OCI-M2 (cell line): ENCODE results near the gene TRIM31.

ENCODE experiments used
- DNase-seq: peaks from one replicate; lab custom pipeline; 2025; ENCODE audit not compliant: unreplicated experiment; lab: John Stamatoyannopoulos, UW

Gene TRIM31, protein sequence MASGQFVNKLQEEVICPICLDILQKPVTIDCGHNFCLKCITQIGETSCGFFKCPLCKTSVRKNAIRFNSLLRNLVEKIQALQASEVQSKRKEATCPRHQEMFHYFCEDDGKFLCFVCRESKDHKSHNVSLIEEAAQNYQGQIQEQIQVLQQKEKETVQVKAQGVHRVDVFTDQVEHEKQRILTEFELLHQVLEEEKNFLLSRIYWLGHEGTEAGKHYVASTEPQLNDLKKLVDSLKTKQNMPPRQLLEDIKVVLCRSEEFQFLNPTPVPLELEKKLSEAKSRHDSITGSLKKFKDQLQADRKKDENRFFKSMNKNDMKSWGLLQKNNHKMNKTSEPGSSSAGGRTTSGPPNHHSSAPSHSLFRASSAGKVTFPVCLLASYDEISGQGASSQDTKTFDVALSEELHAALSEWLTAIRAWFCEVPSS

DNA sequence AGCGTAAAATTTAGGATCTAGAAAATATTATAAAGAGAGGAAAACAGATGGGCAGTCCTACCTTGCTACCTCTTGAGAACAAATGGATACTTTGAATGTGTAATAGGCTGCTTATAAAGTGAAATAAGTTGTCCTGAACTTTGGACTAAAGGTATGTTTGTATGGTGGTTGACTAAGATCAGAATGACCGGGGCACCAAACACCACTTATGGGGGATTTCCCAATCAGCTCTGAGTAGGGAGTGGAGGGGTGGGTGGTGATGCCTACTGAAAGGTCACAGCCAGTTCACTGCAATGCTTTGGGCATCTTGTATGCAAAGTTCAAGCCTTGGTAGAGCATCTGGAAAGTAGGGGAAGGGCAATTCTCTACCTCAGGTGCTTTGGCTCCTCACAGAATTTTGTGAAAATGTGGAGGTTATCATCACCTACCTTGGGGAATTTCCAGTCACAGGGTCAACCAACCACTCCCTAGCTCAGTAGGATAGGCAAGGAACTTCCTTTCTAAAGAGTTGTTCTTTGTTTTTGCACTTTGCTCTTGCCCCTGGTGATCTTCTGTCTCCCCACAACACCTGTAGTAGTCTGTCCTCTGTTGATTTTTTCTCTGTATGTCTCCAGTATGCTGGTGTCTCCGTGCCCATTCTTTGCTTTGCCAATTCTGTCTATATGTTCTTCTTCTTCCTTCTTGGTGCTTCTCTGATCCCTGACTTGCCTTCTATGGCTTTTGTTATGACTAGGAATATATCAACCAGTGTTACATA lies at the start of gene TRIM31:
TSS of gene TRIM31 (minus strand) at position 88 of the 757 bp plus-strand sequence. CDS start 285 bp downstream, outside the sequence.
- DNase-seq, result no peak

DNA sequence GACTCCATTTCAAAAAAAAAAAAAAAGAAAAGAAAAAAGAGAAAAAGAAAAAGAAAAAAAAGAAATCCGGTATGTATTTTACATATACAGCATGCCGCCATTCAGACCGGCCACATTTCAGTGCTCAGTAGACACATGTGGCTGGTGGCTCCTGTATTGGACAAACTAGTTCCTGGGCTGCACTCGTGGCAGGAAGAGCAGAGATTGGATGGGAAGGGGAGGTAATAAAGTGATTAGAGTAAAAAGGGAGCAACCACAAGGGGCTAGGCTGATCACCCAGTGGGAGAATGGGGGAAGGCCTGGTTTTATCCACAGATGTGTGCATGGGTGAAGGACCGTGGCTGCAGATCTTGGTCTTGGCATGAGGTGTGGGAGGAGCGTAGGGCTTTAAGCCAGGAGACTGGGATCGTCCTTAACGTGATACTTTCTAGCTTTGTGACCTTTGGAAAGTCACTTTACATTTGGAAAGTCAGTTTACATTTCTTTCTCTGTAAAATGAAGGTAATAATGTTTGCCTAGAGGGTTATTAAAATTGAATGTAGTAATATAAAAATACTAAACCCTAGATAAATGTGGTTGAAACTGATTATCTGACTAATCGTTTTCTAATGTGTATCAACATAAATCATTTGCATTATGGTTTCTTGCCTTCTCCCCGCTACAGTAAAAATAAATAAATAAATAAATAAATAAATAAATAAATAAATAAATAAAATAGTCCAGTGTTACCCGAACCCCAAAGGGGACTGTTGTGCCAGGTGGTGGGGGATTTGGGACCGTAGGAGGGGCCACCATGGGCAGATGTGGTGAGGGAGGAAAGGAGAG lies 49.6 kb upstream of the TRIM31 start:
- no peak for DNase-seq

DNA sequence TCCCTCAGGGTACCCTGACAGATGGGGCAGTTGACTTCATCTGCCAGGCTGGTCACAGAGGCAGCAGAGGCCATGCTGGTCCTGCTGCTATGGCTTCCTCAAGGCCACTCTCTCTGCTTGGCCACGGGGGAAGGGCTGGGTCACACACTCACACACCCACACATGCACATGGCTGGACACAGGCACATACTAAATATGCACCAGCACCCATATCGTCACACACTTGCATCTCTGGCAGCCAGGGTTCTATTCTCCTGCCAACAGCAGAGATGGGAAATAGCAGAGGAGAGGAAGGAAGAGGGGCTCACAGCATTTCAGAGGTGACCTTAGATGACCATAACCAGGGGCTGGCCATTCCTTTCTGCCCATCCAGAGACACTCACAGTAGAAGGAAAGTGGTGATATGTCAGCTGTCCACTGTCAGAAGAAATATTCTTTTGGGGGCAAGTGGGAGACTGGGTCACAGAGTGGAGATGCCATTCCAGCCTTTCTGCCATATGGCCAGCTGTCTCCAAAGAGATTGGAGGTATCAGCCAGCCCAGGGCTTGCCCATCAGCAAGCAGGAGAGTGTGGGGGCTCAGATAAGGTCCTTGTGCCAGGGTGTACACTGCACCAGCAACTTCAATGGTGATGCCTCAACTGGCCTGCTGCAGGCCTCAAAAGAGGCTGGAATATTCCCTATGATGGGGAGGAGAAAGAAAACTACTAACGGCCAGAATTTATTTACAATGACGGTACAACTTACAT lies 48.1 kb upstream of the TRIM31 start, which contains the start of gene TRIM10:
TSS of gene TRIM10 (minus strand) at position 427 of the 747 bp plus-strand sequence. CDS start at position 74, 353 bp downstream.
- DNase-seq, result no peak

DNA sequence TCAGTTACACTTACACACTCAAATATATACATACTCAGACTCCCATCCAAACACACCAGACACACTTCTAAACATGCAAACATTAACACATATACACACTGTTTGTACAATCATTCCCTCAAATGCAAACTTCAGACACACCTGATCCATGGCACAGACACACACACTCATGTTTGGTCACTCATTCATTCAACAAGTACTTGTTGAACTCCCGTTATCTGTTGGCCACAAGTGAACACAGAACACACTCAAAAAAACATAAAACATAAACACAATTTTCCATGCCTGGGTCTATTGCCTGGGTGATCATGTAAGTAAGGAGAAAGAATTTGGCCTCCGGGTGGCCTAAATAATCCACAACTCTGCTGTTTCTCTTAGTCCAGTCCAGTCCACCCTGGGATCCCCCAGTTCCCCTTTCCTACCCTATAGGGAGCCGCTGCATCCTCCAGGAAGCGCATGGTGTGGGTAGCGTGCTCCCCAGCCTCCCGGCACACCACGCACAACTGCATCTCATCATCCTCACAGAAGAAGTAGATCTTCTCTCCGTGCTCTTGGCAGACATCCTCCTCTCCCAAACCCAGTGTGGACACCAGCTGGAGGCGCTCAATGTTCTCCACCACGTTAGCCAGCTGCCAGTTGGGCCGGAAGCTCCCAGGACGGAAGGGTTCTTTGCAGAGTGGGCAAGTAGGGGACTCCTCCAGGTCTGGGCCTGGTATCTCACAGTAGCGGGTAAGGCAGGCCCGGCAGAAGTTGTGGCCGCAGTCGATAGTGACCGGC lies 47.3 kb upstream of the TRIM31 start:
- DNase-seq, result no peak

DNA sequence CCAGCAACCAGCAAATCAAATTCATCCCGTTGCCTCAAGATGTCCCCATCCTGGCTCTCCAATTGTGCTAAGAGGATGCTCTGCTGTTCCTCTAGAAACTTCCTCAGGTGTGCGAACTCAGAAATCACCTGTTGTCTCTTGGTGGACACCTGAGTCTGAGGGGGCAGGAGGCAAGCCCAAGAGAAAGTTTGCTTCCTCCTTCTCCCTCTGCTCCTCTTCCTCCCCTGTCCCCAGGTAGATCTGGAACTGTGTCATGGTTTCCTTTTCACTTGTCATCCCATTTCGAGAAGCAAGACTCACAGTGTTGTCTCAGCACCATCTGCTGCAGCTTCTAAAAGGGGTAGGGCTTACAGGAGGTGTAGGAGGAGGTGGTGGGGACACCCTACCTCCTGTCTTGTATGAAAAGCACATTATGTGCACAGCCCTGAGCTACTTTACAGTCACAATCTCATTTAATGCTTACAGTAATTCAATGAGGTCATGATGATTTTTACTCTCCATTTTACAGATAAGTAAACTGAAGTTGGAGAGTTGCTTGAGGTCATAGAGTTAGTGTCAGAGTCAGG lies 45.7 kb upstream of the TRIM31 start:
- no peak for DNase-seq

DNA sequence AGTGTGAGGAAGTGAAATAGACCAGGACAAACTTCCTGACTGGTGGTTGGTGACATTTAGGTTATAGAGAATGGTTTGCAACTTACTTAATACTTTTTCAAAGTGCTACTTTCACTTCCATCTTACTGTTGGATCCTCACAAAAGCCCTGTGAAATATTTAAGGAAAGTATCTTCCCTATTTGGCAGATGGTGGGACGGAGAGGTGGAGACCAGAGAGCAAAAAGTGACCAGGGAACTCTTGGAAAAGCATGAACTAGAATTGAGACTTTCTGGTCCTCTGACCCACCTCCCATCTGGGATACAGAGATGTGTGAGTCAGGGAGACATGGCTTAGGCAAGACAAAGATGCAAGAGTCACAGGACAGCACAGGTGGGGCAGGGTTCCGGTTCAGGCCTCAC lies 45.1 kb upstream of the TRIM31 start:
- DNase-seq, result no peak

DNA sequence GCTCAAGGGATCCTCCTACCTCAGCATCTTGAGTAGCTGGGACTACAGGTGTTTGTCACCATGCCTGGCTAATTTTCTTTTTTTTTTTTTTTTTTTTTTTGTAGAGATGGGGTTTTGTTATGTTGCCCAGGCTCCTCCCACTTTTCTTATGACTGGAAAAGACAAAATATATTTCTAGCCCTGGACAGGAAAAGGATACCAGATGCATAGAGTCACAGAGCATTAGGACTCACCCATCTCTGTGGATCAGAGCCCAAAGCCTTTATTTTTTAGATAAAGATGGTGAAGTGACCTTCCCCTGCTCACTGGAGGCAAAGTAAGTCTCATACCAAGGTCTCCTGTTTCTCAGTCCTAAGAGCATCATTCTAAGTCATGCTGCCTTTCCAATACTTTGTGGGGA lies 44.7 kb upstream of the TRIM31 start:
- DNase-seq, result no peak

DNA sequence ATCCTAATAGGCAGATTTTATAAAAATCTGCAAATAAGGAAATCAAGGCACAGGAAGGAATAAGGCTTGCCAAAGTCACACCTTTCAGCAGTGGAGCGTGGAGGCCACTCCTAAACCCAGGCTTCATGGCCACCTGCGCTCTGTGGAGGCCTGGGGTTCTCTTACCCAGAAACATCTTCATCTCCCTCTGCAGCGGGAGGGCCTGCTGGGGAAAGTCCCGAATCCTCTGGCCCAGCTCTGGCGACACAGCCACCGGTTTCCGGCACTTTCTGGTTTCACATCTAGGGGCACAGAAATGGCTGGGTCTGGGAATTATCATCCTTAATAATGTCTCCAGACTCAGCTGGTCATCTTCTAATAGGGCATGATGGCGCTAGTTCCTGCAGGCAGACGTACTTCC lies 43.9 kb upstream of the TRIM31 start:
- no peak for DNase-seq

DNA sequence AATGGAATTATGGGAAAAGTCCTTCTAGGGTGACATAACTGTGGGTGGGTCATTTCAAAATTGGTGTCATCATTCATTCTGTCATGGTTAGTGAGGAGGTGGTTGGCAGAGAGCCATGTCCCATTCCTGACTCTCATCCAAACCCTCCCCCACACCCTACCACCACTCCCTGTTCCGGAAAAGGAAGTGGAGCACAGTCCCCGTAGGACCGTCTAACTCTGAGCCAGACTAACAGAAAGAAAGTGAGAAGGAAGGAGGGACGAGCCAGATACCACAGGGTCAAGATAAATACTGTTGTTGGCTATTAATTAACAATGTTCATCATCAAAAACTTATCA lies 43.3 kb upstream of the TRIM31 start:
- DNase-seq, result no peak

DNA sequence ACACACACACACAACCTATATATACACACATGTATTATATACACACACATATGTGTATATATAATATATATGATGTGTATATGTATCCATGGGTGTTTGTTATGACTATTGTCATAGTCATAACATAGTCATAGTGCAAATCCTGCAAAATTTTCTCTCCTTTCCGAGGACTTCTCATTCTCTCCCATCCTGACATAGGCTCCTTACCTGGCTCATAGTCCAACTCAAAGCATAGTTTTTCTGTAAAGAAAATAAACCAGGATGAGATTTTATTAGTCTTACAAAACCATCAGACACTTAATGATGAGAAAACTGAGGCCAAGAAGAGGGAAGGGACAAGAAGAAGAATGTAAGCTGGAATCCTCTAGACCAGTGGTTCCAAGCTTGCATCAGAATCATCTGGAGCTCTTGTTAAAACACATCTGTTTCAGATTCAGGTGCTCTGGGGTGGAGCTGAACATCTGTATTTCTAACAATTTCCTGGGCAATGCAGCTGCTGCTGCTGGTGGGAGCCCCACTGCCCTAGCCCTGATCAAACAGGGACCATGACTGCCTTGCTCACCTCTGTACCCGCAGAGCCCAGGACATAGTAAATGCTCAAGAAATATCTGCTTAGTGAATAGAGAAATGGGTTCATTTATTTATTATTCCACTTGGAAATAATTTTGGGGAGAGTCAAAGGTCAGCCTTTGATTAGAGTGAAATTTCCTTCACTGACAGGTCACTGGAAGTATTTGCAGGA lies 42.8 kb upstream of the TRIM31 start:
- DNase-seq, result no peak

DNA sequence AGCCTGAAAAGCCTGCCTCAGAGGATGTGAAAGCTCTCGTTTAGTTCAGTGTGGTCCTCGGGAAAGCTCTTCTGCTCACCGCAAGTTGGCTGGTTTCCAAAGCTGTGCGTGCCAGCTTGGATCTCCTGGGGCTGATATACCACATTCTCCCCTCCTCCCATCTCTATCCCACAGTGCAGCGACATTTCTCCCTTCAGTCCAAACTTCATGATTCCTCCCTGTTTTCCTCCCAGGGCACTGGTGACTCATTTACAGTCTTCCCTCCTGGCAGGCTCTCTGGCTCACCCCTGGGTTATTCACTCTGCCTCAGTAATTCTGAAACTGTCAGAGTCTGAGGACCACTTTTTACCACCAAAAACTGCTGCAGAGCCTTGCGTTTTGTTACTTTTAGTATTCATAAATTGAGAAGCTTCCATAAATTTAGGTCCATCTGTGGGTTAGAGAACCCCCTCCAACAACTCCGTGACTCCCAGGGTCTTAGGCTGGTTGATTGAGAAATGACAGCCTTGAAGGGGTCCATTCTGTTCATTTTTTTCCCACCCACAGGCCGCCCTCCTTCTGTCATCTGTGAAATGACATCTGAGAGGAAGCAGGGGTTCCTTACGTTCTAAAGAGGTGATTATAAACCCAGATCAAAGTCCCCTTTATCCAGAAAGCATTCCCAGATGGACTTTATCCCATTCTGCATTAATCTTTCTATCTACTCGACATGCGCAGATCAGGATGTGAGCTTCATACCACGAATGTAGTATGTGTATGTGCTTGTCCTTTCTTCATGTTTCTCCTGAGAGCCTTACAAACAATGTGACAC lies 42.0 kb upstream of the TRIM31 start:
- no peak for DNase-seq

DNA sequence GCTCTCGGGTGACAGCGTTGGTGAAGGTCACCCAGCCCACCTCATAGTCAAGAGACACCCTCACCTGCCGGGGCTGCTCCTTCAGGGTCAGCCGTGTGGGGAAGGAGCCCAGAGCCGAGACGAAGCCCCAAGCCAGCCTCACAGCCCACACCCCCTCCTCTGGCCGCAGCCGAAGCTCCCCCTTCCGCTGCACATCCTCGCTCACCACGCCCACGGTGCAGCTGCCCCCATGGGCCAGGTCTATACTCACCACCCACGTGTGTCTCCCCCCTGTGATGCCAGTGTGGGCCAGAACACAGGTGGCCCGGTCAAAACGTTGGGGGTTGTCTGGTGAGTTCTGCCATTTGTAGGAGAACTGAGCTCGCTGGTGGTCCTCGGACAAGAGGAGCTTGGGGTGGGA lies 41.2 kb upstream of the TRIM31 start:
- no peak for DNase-seq

DNA sequence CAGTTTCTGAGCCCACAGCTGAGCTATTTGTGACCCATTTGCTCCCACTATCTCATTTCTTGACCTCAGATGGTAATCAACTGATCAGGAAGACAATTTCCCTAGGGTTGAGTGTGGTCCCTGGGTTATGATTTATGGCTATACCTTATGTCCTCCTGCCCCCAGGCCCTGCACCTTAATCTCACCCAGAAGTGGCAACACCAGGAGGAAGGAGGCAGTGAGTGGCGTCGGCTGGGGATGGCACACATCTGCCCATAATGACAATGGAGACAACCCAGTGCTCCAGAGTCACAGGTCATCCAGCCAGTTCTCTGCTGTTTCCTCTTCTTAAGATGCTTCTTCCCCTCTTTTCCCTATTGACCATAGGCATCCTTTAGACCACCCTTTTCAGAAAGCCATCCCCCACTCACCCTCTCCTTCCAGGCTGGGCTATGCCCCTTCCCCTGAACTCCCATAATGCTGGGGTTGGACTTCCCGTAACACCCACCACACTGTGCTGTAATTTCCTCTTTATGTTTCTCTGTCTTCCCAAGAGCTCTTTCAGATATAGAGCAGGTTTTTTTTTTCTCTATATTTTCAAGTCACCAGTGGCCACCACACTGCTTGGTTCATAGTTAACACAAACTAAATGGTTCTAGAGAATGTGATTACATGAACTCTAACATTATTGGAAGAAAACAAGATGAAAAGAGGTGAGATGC lies 40.2 kb upstream of the TRIM31 start:
- no peak for DNase-seq

DNA sequence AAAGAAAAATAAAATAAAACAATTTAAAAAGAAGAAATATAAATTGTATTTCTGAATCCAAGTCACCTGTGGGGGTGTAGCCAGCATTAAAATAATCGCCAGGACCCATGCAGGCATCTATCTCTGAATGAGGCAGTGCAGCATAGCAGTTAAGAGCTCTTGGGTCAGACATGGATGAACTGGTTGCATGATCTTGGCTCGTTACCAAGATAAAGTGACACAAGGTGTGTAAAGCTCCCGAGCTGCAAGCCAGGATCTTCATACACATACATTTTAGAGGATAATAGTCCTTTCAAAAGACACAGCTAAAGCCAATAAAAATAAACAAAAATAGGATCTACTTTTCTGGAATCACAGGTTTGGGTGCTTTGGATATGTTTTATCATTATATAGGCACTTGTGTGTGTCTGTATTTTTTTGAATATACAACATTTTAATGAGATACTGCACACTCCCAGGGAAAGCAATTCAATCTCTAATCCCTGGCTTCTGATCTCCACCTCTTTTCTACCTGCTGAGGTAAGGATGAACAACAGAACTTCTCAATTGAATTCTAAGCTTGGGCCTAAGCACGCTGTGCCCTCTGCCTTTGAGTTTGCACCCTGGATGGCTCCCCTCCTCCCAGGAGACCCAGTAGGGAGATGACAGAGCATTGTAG lies 39.3 kb upstream of the TRIM31 start:
- no peak for DNase-seq

DNA sequence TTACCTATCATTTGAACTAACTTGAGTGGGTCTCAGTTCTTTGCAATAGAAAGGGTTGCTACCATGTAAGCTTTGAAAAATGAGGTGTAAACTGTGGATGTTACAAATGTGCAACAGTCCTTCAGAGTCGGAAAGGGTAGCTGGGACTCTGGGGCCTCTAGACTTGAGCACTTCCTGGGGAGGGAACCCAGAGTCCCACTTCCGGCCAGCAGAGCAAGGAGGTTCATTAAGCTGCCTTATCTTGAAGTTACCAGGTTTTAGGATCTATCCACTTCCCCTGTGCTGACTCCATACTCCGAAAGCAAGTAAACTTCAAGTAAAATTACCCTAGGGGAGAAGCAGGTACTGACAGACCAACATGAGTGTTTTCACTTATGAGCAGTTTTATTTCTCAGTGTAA lies 38.7 kb upstream of the TRIM31 start:
- DNase-seq, result no peak

DNA sequence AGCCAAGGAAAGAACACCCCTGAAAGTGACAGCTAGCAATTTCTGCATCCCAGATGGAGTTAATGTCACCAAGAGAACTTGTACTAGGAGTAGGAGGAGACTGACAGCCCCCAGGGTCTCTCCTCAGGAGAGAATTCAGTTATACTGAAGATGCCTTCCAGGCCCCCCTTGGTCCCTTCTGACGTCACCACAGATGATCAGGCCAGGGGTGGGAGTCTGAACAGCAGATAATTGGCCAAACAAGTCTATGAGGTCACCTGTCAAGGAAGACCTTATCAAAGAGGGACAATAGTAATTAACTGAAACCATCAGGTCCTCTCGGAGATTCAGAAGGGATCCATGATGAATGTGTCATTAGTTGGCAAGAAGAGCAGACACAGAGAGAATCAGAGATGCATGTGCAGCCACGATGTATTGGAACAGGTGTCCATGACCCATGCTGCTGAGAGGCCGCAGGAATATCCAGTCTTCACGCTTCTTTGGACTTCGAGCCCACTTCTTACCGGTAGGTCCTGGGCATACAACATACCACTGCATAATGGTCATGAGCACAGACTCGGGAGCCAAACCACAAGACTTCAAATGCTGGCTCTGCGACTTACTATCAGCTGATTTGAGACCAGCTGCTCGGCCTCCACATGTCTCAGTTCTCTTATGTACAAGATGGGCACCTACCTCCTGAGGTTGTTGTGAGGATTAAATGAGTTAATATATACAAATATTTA lies 37.9 kb upstream of the TRIM31 start:
- DNase-seq, result no peak
